Spleen (tissue), 11 donors: Measurements from ENCODE around the gene TIMM10. TPM values are rescaled to one million over a fixed set of nuclear protein-coding genes. Genes with fewer than 3 reads are reported as not detected.

Experiments
- DNase-seq: peaks from one replicate; pipeline ENCODE4 v3.0.0-alpha.2; 2020
- H3K27ac ChIP-seq, 8 donors: fragments of 200-600 bp; sonication (generic) in 7 of 8; 1 replicate in 4 of 8; 2 replicates in 4 of 8; pipeline versions ENCODE4 v1.5.0 to v1.8.0; 2016 to 2021; ENCODE audit warnings: inconsistent platforms in 4 of 8, mild to moderate bottlenecking in 4 of 8, moderate library complexity in 1 of 8
- H3K27me3 ChIP-seq, 7 donors: fragments of 200-600 bp; sonication (generic) in 6 of 7; replicated peaks in 1 of 7; 1 replicate in 4 of 7; 2 replicates in 3 of 7; pipeline versions ENCODE4 v1.5.0 to v1.8.0; 2016 to 2021; ENCODE audit warnings: inconsistent platforms in 3 of 7, mild to moderate bottlenecking in 1 of 7
- H3K36me3 ChIP-seq, 6 donors: fragments of 200-600 bp; sonication (generic) in 5 of 6; 1 replicate in 4 of 6; 2 replicates in 2 of 6; pipeline versions ENCODE4 v1.5.0 to v1.8.0; 2016 to 2021; ENCODE audit warnings: inconsistent platforms in 2 of 6
- H3K4me1 ChIP-seq, 6 donors: fragments of 200-600 bp; sonication (generic) in 5 of 6; 1 replicate in 3 of 6; 2 replicates in 3 of 6; pipeline versions ENCODE4 v1.5.0 to v1.8.0; 2016 to 2021; ENCODE audit warnings: inconsistent platforms in 3 of 6
- H3K4me3 ChIP-seq, 8 donors: fragments of 200-600 bp; sonication (generic) in 7 of 8; 1 replicate in 4 of 8; 2 replicates in 4 of 8; pipeline versions ENCODE4 v1.5.0 to v1.8.0; 2016 to 2021; ENCODE audit warnings: inconsistent platforms in 4 of 8, mild to moderate bottlenecking in 4 of 8, moderate library complexity in 2 of 8
- H3K9me3 ChIP-seq, 8 donors: fragments of 200-600 bp; sonication (generic) in 7 of 8; 1 replicate in 4 of 8; 2 replicates in 4 of 8; pipeline versions ENCODE4 v1.5.0 to v1.8.0; 2016 to 2021; ENCODE audit warnings: inconsistent platforms in 4 of 8
- CTCF ChIP-seq, 11 experiments: fragments of 200-600 bp in 7 of 11; fragments of 450-650 bp in 4 of 11; sonication (generic) in 4 of 11; IDR thresholded peaks in 8 of 11; conservative IDR thresholded peaks in 3 of 11; 1 replicate in 7 of 11; 2 replicates in 4 of 11; pipeline versions ENCODE4 v1.4.0 to v1.8.0; 2016 to 2021; ENCODE audit warnings: antibody characterized with exemption in 11 of 11, inconsistent platforms in 4 of 11, mild to moderate bottlenecking in 1 of 11
- POLR2A ChIP-seq, 3 donors: fragments of 450-650 bp; IDR thresholded peaks; one replicate each; pipeline ENCODE4 v1.5.1; 2017; ENCODE audit warnings: antibody characterized with exemption in 3 of 3, mild to moderate bottlenecking in 1 of 3
- POLR2AphosphoS5 ChIP-seq, 3 donors: sonication (generic); formaldehyde crosslinking; IDR thresholded peaks; one replicate each; pipeline ENCODE4 v1.5.1; 2017; ENCODE audit warnings: antibody characterized with exemption in 3 of 3
- WGBS, 5 donors: extraction: QIAGEN DNeasy Blood & Tissue Kit in 3 of 5; methylation state at CpG; one replicate each; pipeline versions ENCODE4 v1.1.5 to v1.1.7; 2013 to 2018; 5-methylcytosine and 5-hydroxymethylcytosine counted together
- intact Hi-C: fragments of 100-400 bp; cut with DNase I; formaldehyde crosslinking; loops from one replicate; pipeline ENCODE4 v1.15.0; 2023; ENCODE audit warnings: low total_unique reads
- polyA plus RNA-seq, 3 donors: library from polyadenylated mRNA; stranded (reverse); fragments of 200-250 nt; gene quantifications; one replicate each; pipeline ENCODE4 v1.2.1, GENCODE V29; 2013
- total RNA-seq, 7 donors: library from RNA; depleted of rRNA in 3 of 7; stranded (reverse); fragments of >200 nt in 3 of 7; fragmentation: NEBNext Ultra II Directional in 4 of 7; extraction: Animal tissue kit (Norgen Biotek cat#: 25700) in 4 of 7; gene quantifications; one replicate each; pipeline versions ENCODE4 v1.1.0 to v1.2.1, GENCODE V29; 2016 to 2021
- donor health status: healthy with polysubstance abuse.
- donor health status: DM: no; HTN: no; CAD: no; lungs with moderate emphysema.
- donor health status: DM: no; HTN: no; CAD: no.
- donor health status: Bipolar disorder and iron deficiency.
- donor health status: healthy.
- donor health status: DM: no; HTN: no; CAD: no.
- donor health status: DM: yes; HTN: yes; CAD: no.

The TIMM10 gene
- total and polyA plus RNA-seq, 10 donors = 28.1 to 58.7 (median 39.8) TPM

DNA sequence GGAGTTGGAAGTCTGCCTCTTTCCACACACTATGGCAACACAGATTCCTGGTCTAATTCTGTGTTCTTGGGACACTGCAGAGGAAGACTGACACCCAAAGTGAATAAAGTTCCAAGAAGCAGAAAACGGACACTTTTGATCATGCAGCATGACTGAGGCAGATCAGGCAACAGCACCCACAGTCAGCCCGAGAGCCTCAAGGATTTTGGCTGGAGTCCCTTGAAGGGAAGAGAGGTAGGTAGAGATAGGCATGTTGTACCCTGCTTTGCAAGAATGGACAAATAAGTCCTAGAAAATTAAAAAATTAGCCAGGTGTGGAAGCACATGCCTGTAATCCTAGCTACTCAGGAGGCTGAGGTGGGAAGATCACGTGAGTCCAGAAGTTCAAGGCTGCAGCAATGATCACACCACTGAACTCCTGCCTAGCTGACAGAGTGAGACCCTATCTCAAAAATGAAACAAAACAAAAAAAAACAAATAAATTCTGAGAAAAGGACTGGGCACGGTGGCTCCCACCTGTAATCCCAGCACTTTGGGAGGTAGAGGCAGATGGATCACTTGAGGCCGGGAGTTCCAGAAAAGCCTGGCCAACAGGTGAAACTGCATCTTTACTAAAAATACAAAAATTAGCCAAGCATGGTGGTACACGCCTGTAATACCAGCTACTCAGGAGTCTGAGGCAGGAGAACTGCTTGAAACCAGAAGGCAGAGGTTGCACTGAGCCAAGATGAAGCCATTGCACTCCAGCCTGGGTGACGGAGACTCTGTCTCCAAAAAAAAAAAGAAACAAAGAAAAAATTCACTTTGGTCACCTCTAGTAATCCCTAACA lies 22.0 kb downstream of the TIMM10 start:
- no peak overlapping the region for H3K4me3 ChIP-seq
- no peaks in the 10 kb centered on the region for H3K27me3 ChIP-seq
- H3K4me1 ChIP-seq = peaks cover 0 to 20% (median 3%) of the 10 kb centered on the region in 6 donors
- no peak overlapping the region for H3K27ac ChIP-seq
- TF ChIP-seq POLR2A (IDR thresholded peaks at IDR 0.05) = no peak
- no peak for TF ChIP-seq CTCF (IDR thresholded peaks at IDR 0.05 in 8 of 11, conservative IDR thresholded peaks at IDR 0.05 in 3 of 11)
- no peak for TF ChIP-seq POLR2AphosphoS5 (IDR thresholded peaks at IDR 0.05)
- H3K9me3 ChIP-seq = no peaks in the 10 kb centered on the region
- 90 to 96% (median 92%) methylated on average over 7 of the region's 7 CpGs for WGBS, 5 donors
- intact Hi-C loops = no loop called here
- peaks cover 0 to 33% (median 0%) of the 10 kb centered on the region in 6 donors for H3K36me3 ChIP-seq
- no peak for DNase-seq

DNA sequence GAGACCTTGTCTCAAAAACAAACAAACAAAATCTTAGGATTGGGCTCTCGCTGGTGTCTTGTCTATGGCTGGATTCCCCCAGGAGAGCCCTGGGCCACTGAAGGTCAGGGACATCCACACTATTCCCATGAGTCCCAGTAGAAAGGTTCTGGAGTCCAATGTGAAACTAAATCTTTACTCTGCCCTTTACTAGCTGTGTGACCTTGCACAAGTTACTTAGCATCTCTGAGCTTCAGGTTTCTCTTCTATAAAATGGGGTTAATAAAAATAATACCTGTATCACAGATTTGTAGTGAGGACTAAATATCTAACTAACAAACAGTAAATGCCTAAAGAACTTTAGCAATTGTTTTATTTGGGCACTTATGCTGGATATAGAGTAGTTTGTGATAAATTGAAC lies 24.0 kb downstream of the TIMM10 start:
- Histone ChIP-seq H3K4me3 (no peak overlapping the region), H3K9me3 (no peaks in the 10 kb centered on the region), H3K27ac (no peak overlapping the region), H3K4me1 (no peaks in the 10 kb centered on the region), H3K36me3 (peaks cover 0 to 34% (median 0%) of the 10 kb centered on the region in 6 donors), H3K27me3 (no peaks in the 10 kb centered on the region)
- intact Hi-C loops = no loop called here
- TF ChIP-seq POLR2A (IDR thresholded peaks at IDR 0.05) (no peak), POLR2AphosphoS5 (IDR thresholded peaks at IDR 0.05) (no peak), CTCF (IDR thresholded peaks at IDR 0.05 in 8 of 11, conservative IDR thresholded peaks at IDR 0.05 in 3 of 11) (no peak)
- no peak for DNase-seq
- WGBS, 5 donors = 95 to 100% (median 96%) methylated on average over 1 of the region's 1 CpG

GRCh38 chr11:57504511-57504910 lies 26.0 kb downstream of the TIMM10 start:
- no peak overlapping the region for H3K27ac ChIP-seq
- 89 to 95% (median 92%) methylated on average over 4 of the region's 4 CpGs for WGBS, 5 donors
- no peaks in the 10 kb centered on the region for H3K27me3 ChIP-seq
- no peak for DNase-seq
- peaks cover 0 to 47% (median 0%) of the 10 kb centered on the region in 6 donors for H3K36me3 ChIP-seq
- no peak for TF ChIP-seq CTCF (IDR thresholded peaks at IDR 0.05 in 8 of 11, conservative IDR thresholded peaks at IDR 0.05 in 3 of 11)
- TF ChIP-seq POLR2AphosphoS5 (IDR thresholded peaks at IDR 0.05) = no peak
- no peak for TF ChIP-seq POLR2A (IDR thresholded peaks at IDR 0.05)
- intact Hi-C loops = no loop called here
- H3K9me3 ChIP-seq = no peaks in the 10 kb centered on the region
- no peak overlapping the region for H3K4me3 ChIP-seq
- H3K4me1 ChIP-seq = peaks cover 0 to 12% (median 7%) of the 10 kb centered on the region in 6 donors

- H3K36me3 ChIP-seq = peaks cover 0 to 47% (median 0%) of the 10 kb centered on the region in 6 donors
- intact Hi-C loops = no loop called here
- no peak overlapping the region for H3K27ac ChIP-seq
- no peak for DNase-seq
- peaks cover 3 to 26% (median 17%) of the 10 kb centered on the region in 6 donors for H3K4me1 ChIP-seq
- no peaks in the 10 kb centered on the region for H3K9me3 ChIP-seq
- no peak overlapping the region for H3K4me3 ChIP-seq
- TF ChIP-seq CTCF (IDR thresholded peaks at IDR 0.05 in 8 of 11, conservative IDR thresholded peaks at IDR 0.05 in 3 of 11) (no peak), POLR2AphosphoS5 (IDR thresholded peaks at IDR 0.05) (no peak), POLR2A (IDR thresholded peaks at IDR 0.05) (no peak)
- H3K27me3 ChIP-seq = no peaks in the 10 kb centered on the region
These were observed 27.7 kb downstream of the TIMM10 start for GRCh38 chr11:57502870-57503269.
